Hypothalamus (tissue), 51 donors: ENCODE data around the gene EPHB2.
A peak's percentile ranks its signal among the peaks of the same experiment; 100 is the strongest.

ENCODE experiments used
- DNase-seq, 51 donors: peaks; one replicate each; lab custom pipeline; 2025; lab: John Stamatoyannopoulos, UW

EPHB2 gene

GRCh38 chr1:22775478-22775877 is 64.8 kb downstream of the EPHB2 start:
- no peak for DNase-seq

GRCh38 chr1:22776035-22776613 is 65.5 kb downstream of the EPHB2 start:
- DNase-seq = no peak

GRCh38 chr1:22777388-22778057 is 66.9 kb downstream of the EPHB2 start:
- DNase-seq = no peak

- DNase-seq = no peak
Measured at GRCh38 chr1:22778408-22778807, 67.8 kb downstream of the EPHB2 start.

- peak in 42 of 51 donors; percentile 19 to 86 (median 60) for DNase-seq
Measured at GRCh38 chr1:22778862-22779520, 68.4 kb downstream of the EPHB2 start.

GRCh38 chr1:22780696-22781095 is 70.1 kb downstream of the EPHB2 start:
- peak in 11 of 51 donors; percentile 6 to 37 (median 16) for DNase-seq

GRCh38 chr1:22781483-22781882 is 70.8 kb downstream of the EPHB2 start:
- no peak for DNase-seq

- DNase-seq = peak in 1 of 51 donors; percentile 8
Measured at GRCh38 chr1:22782406-22782805, 71.8 kb downstream of the EPHB2 start.

- no peak for DNase-seq
Measured at GRCh38 chr1:22784317-22784716, 73.7 kb downstream of the EPHB2 start.

- no peak for DNase-seq
Measured at GRCh38 chr1:22784737-22785136, 74.1 kb downstream of the EPHB2 start.

- DNase-seq = no peak
Measured at GRCh38 chr1:22786101-22786500, 75.5 kb downstream of the EPHB2 start.

- DNase-seq = peak in 1 of 51 donors; percentile 52
Measured at GRCh38 chr1:22786719-22787489, 76.3 kb downstream of the EPHB2 start.

GRCh38 chr1:22787636-22788035 is 77.0 kb downstream of the EPHB2 start:
- no peak for DNase-seq

GRCh38 chr1:22788254-22788661 is 77.6 kb downstream of the EPHB2 start:
- DNase-seq = no peak

GRCh38 chr1:22789356-22789994 is 78.8 kb downstream of the EPHB2 start:
- peak in 1 of 51 donors; percentile 25 for DNase-seq

- DNase-seq = no peak
Measured at GRCh38 chr1:22790232-22791008, 79.8 kb downstream of the EPHB2 start.

GRCh38 chr1:22791831-22792347 is 81.2 kb downstream of the EPHB2 start:
- no peak for DNase-seq

- no peak for DNase-seq
Measured at GRCh38 chr1:22792396-22793160, 81.9 kb downstream of the EPHB2 start.

- no peak for DNase-seq
Measured at GRCh38 chr1:22793647-22794046, 83.0 kb downstream of the EPHB2 start.
